Measurements from ENCODE around the gene LRRC8D.
A peak's percentile ranks its signal among the peaks of the same experiment; 100 is the strongest.

The LRRC8D gene

DNA sequence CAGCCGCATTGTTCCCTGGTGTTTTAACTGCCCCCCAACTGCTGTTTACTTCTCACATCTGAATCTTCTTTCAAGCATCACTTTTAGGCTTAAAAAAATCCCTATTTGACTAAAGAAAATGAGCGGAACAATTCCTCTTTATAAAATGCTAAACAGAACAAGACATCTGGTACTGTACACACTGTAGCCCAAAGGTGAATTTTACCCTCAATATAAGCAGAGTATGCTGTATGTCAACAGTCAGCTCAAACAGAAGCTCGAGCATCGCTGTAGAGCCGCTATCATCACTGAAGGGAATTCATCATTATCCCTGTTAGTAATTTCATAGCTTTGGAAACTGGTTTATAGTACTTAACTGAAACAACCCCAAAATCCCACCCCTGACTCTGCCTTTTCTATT is 85.3 kb downstream of the LRRC8D start:
- H3K27ac ChIP-seq: peak overlapping the region; percentile 69

GRCh38 chr1:89907727-89908212 is 86.9 kb downstream of the LRRC8D start:
- no peak overlapping the region for H3K27ac ChIP-seq
- CTCF ChIA-PET: no interaction called here
- DNase-seq (ENCODE audit: low spot score): peak; percentile 64
- POLR2A ChIA-PET (ENCODE audit: low non-redundant PET): no interaction called here
- no peak for TF ChIP-seq CTCF (conservative IDR thresholded peaks at IDR 0.05; ENCODE audit: low read depth)

More for the DNA sequence above, 85.3 kb downstream of the LRRC8D start:
- ChIA-PET CTCF (interaction anchor here (0.5 to 0.6 kb wide), 2 partner anchors 17 to 89 kb away, joined by 3 read pairs; no protein-coding TSS in a partner anchor), POLR2A (ENCODE audit: low non-redundant PET) (no interaction called here)
- no peak for TF ChIP-seq CTCF (conservative IDR thresholded peaks at IDR 0.05; ENCODE audit: low read depth)
- no peak for DNase-seq (ENCODE audit: low spot score)

DNA sequence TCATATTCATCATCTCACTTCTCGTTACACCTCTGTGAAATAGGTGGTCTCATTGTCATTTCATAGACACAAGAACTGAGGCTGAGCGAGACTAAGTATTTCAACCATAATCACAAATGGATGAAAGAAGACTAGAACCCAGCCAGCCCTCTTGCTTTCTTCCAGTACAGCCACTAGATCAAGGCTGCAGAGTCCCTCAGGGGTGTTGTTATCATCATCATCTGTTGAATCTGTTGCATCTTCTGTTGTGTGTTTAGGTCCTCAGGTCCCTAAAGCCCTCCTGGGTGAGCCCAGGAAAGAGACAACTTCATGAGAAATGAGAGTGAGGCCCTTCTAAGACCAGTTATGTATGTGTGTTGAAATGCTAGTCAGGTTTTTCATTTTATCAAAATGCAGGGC is 87.4 kb downstream of the LRRC8D start:
- POLR2A ChIA-PET (ENCODE audit: low non-redundant PET): interaction anchor here (0.6 kb wide), 1 partner anchor 30 kb away, joined by 3 read pairs; no protein-coding TSS in a partner anchor
- DNase-seq (ENCODE audit: low spot score): no peak
- CTCF ChIA-PET: no interaction called here
- no peak overlapping the region for H3K27ac ChIP-seq
- TF ChIP-seq CTCF (conservative IDR thresholded peaks at IDR 0.05; ENCODE audit: low read depth): no peak

DNA sequence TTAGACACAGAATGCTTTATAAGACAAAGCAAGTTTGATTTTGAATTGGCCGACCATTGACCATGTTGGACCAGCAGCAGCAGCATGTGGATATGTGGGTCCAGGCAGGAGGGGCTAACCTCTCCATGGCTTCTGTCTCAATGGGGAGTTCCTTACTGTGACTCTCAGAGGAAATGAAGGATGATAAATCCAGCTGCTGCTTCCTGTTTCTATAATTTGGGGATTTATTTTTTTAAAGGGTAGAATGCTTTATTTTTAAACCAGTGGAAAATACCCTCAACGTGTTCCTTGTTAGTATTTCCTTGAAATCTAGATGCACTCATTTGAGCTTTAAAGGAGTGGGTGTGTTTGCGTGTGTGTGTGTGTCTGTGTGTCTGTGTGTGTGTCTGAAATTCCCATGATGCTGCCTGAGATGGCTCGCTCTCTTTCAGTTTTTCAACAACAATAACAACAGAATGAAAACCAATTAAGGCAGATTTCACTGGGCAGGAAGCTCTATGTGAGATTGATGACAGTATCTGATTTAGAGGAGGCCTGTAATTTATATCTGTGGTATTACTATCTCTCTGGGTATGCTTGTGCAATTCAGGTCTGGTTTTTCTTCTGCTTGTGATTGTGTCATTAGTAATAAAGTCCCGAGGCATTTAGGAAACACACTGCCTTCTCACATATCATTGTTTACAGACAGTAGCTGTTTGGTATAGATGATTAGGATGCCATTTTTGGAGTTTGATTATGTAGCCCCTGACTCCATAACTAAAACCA is 88.0 kb downstream of the LRRC8D start:
- no peak overlapping the region for H3K27ac ChIP-seq
- no peak for TF ChIP-seq CTCF (conservative IDR thresholded peaks at IDR 0.05; ENCODE audit: low read depth)
- CTCF ChIA-PET: interaction anchor here (0.6 kb wide), 1 partner anchor 1608 kb away, joined by 3 read pairs; no protein-coding TSS in a partner anchor
- peak; percentile 62 for DNase-seq (ENCODE audit: low spot score)
- POLR2A ChIA-PET (ENCODE audit: low non-redundant PET): interaction anchor here (0.6 kb wide), 1 partner anchor 29 kb away, joined by 3 read pairs; no protein-coding TSS in a partner anchor

DNA sequence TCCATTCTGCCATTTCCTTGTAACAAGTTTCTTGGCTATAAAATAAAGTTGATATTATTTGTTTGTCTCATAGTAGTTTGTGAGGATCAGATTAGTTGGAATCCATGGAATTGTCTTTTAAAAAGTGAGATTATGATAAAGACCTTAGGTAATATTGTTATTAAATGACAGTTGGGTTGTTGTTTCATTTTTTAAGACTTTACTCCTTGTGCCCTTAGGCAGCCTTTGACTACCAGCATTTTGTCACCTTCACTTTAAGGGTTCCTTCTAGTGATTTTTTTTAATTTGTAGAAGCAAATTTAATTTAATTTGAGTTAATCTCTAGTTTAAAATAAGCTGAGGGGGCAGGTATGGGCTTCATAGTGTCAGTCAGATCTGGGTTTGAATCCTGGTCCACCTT is 89.4 kb downstream of the LRRC8D start:
- DNase-seq (ENCODE audit: low spot score): no peak
- H3K27ac ChIP-seq: no peak overlapping the region
- no peak for TF ChIP-seq CTCF (conservative IDR thresholded peaks at IDR 0.05; ENCODE audit: low read depth)
- POLR2A ChIA-PET (ENCODE audit: low non-redundant PET): no interaction called here
- CTCF ChIA-PET: interaction anchor here (0.6 to 0.8 kb wide), 2 partner anchors 67 to 375 kb away, joined by 3 to 6 read pairs; no protein-coding TSS in a partner anchor

GRCh38 chr1:89910780-89911179 is 89.9 kb downstream of the LRRC8D start:
- DNase-seq (ENCODE audit: low spot score): peak; percentile 30
- POLR2A ChIA-PET (ENCODE audit: low non-redundant PET): no interaction called here
- H3K27ac ChIP-seq: no peak overlapping the region
- TF ChIP-seq CTCF (conservative IDR thresholded peaks at IDR 0.05; ENCODE audit: low read depth): no peak
- CTCF ChIA-PET: interaction anchor here (0.8 kb wide), 1 partner anchor 67 kb away, joined by 3 read pairs; no protein-coding TSS in a partner anchor
